HEK293 (cell line): Measurements from ENCODE around the gene DMD.

Source experiments
- CTCF ChIA-PET: fragments of 350-600 bp; formaldehyde crosslinking; extraction: SDS; loops from one replicate; lab custom pipeline; 2021; ENCODE audit warnings: antibody characterized with exemption; lab: Yijun Ruan, JAX
- POLR2A ChIA-PET: fragments of 300-600 bp; formaldehyde crosslinking; extraction: SDS; loops from one replicate; lab custom pipeline; 2020; ENCODE audit warnings: antibody characterized with exemption, inconsistent platforms; lab: Yijun Ruan, JAX
- H3K27ac ChIP-seq: fragments of 200-500 bp; sonication (Bioruptor generic); 2 replicates; pipeline ENCODE4 v1.5.1; 2014; ENCODE audit warnings: low read depth, low read length, control low read depth, inconsistent platforms; ENCODE audit errors: extremely low read depth
- H3K36me3 ChIP-seq, 2 experiments: fragments of 200-500 bp in 1 of 2; sonication (Bioruptor generic) in 1 of 2; 1 replicate in 1 of 2; 2 replicates in 1 of 2; pipeline ENCODE4 v1.5.1; 2014 to 2017; ENCODE audit warnings: inconsistent platforms in 2 of 2, low read length in 2 of 2; ENCODE audit not compliant: control insufficient read depth in 2 of 2, insufficient read depth in 1 of 2
- H3K4me1 ChIP-seq: fragments of 200-500 bp; sonication (Bioruptor generic); 2 replicates; pipeline ENCODE4 v1.5.1; 2014; ENCODE audit warnings: mild to moderate bottlenecking, low read length, inconsistent platforms; ENCODE audit not compliant: control insufficient read depth, insufficient read depth
- H3K4me3 ChIP-seq: 2 replicates; pipeline ENCODE4 v1.5.1; 2011; ENCODE audit warnings: low read depth, mild to moderate bottlenecking, control low read depth, low read length, moderate library complexity
- H3K9me3 ChIP-seq: fragments of 200-500 bp; sonication (Bioruptor generic); 2 replicates; pipeline ENCODE4 v1.5.1; 2014; ENCODE audit warnings: low read depth, low read length, inconsistent platforms; ENCODE audit not compliant: control insufficient read depth, insufficient read depth
- GLI4 ChIP-seq: fragments of 450-650 bp; formaldehyde crosslinking; IDR thresholded peaks from 2 replicates; pipeline ENCODE4 v1.5.1; 2016; ENCODE audit warnings: missing biosample characterization, missing genetic modification characterization
- KLF16 ChIP-seq: fragments of 450-650 bp; formaldehyde crosslinking; IDR thresholded peaks from 2 replicates; pipeline ENCODE4 v1.5.1; 2017; ENCODE audit warnings: missing biosample characterization, missing genetic modification characterization
- KLF9 ChIP-seq: fragments of 450-650 bp; formaldehyde crosslinking; IDR thresholded peaks from 2 replicates; pipeline ENCODE4 v1.5.1; 2016; ENCODE audit warnings: missing biosample characterization, missing genetic modification characterization, low read depth
- MZF1 ChIP-seq: fragments of 450-650 bp; formaldehyde crosslinking; IDR thresholded peaks from 2 replicates; pipeline ENCODE4 v1.5.1; 2017; ENCODE audit warnings: missing biosample characterization, missing genetic modification characterization, borderline replicate concordance
- OVOL3 ChIP-seq: fragments of 450-650 bp; formaldehyde crosslinking; IDR thresholded peaks from 2 replicates; pipeline ENCODE4 v1.5.1; 2016; ENCODE audit warnings: missing biosample characterization, missing genetic modification characterization
- PRDM1 ChIP-seq: fragments of 450-650 bp; formaldehyde crosslinking; IDR thresholded peaks from 2 replicates; pipeline ENCODE4; 2016; ENCODE audit warnings: missing biosample characterization, missing genetic modification characterization
- REPIN1 ChIP-seq: fragments of 450-650 bp; formaldehyde crosslinking; IDR thresholded peaks from 2 replicates; pipeline ENCODE4 v1.5.1; 2017; ENCODE audit warnings: missing biosample characterization, missing genetic modification characterization, low read depth
- SALL2 ChIP-seq: fragments of 450-650 bp; formaldehyde crosslinking; IDR thresholded peaks from 2 replicates; pipeline ENCODE4 v1.5.0; 2017; ENCODE audit warnings: missing biosample characterization, mild to moderate bottlenecking, missing genetic modification characterization, borderline replicate concordance
- TRIM28 ChIP-seq: IDR thresholded peaks from 2 replicates; pipeline ENCODE4 v1.6.1; 2011; ENCODE audit warnings: low read length, control low read depth, borderline replicate concordance
- ZBTB26 ChIP-seq: fragments of 450-650 bp; formaldehyde crosslinking; optimal IDR thresholded peaks from 2 replicates; pipeline ENCODE3; 2016; ENCODE audit warnings: missing biosample characterization, mild to moderate bottlenecking, missing genetic modification characterization
- ZIC2 ChIP-seq: fragments of 450-650 bp; formaldehyde crosslinking; IDR thresholded peaks from 2 replicates; pipeline ENCODE4 v1.5.1; 2016; ENCODE audit warnings: missing biosample characterization, missing genetic modification characterization
- ZNF112 ChIP-seq: fragments of 450-650 bp; formaldehyde crosslinking; IDR thresholded peaks from 2 replicates; pipeline ENCODE4 v1.5.0; 2017; ENCODE audit warnings: missing biosample characterization, missing genetic modification characterization
- ZNF121 ChIP-seq: fragments of 450-650 bp; formaldehyde crosslinking; IDR thresholded peaks from 2 replicates; pipeline ENCODE4 v1.5.1; 2016; ENCODE audit warnings: missing biosample characterization, missing genetic modification characterization
- ZNF16 ChIP-seq: fragments of 450-650 bp; formaldehyde crosslinking; IDR thresholded peaks from 2 replicates; pipeline ENCODE4 v1.5.1; 2016; ENCODE audit warnings: low read depth, missing biosample characterization, missing genetic modification characterization
- ZNF223 ChIP-seq: fragments of 450-650 bp; formaldehyde crosslinking; IDR thresholded peaks from 2 replicates; pipeline ENCODE4 v1.5.1; 2016; ENCODE audit warnings: missing biosample characterization, missing genetic modification characterization
- ZNF23 ChIP-seq: fragments of 450-650 bp; formaldehyde crosslinking; IDR thresholded peaks from 2 replicates; pipeline ENCODE4 v1.5.1; 2016; ENCODE audit warnings: missing biosample characterization, missing genetic modification characterization, borderline replicate concordance
- ZNF26 ChIP-seq: fragments of 450-650 bp; formaldehyde crosslinking; IDR thresholded peaks from 2 replicates; pipeline ENCODE4 v1.5.1; 2016; ENCODE audit warnings: missing biosample characterization, missing genetic modification characterization
- ZNF266 ChIP-seq: fragments of 450-650 bp; formaldehyde crosslinking; IDR thresholded peaks from 2 replicates; pipeline ENCODE4 v1.5.1; 2016; ENCODE audit warnings: missing biosample characterization, missing genetic modification characterization, low read depth
- ZNF280D ChIP-seq: fragments of 450-650 bp; formaldehyde crosslinking; IDR thresholded peaks from 2 replicates; pipeline ENCODE4 v1.5.1; 2016; ENCODE audit warnings: missing biosample characterization, missing genetic modification characterization
- ZNF350 ChIP-seq: fragments of 450-650 bp; formaldehyde crosslinking; IDR thresholded peaks from 2 replicates; pipeline ENCODE4 v1.5.0; 2017; ENCODE audit warnings: missing biosample characterization, mild to moderate bottlenecking, missing genetic modification characterization
- ZNF37A ChIP-seq: fragments of 450-650 bp; IDR thresholded peaks from 2 replicates; pipeline ENCODE4 v1.5.1; 2018; ENCODE audit warnings: missing biosample characterization, missing genetic modification characterization
- ZNF449 ChIP-seq: fragments of 450-650 bp; formaldehyde crosslinking; IDR thresholded peaks from 2 replicates; pipeline ENCODE4 v1.5.1; 2017; ENCODE audit warnings: missing biosample characterization, mild to moderate bottlenecking, missing genetic modification characterization, moderate library complexity
- ZNF514 ChIP-seq: fragments of 450-650 bp; formaldehyde crosslinking; IDR thresholded peaks from 2 replicates; pipeline ENCODE4 v1.5.1; 2016; ENCODE audit warnings: missing biosample characterization, missing genetic modification characterization
- ZNF530 ChIP-seq: fragments of 450-650 bp; formaldehyde crosslinking; IDR thresholded peaks from 2 replicates; pipeline ENCODE4 v1.5.1; 2016; ENCODE audit warnings: low read depth, missing biosample characterization, missing genetic modification characterization
- ZNF544 ChIP-seq: fragments of 450-650 bp; formaldehyde crosslinking; IDR thresholded peaks from 2 replicates; pipeline ENCODE4 v1.5.0; 2017; ENCODE audit warnings: missing biosample characterization, missing genetic modification characterization
- ZNF610 ChIP-seq: fragments of 450-650 bp; formaldehyde crosslinking; IDR thresholded peaks from 2 replicates; pipeline ENCODE4 v1.5.1; 2016; ENCODE audit warnings: missing biosample characterization, missing genetic modification characterization, borderline replicate concordance
- ZNF624 ChIP-seq: fragments of 450-650 bp; formaldehyde crosslinking; IDR thresholded peaks from 2 replicates; pipeline ENCODE4 v1.5.1; 2017; ENCODE audit warnings: missing biosample characterization, missing genetic modification characterization
- ZNF626 ChIP-seq: fragments of 450-650 bp; sonication (Bioruptor Pico); formaldehyde crosslinking; IDR thresholded peaks from 2 replicates; pipeline ENCODE4 v1.5.1; 2018; ENCODE audit warnings: missing biosample characterization, missing genetic modification characterization, inconsistent platforms
- ZNF768 ChIP-seq: fragments of 450-650 bp; formaldehyde crosslinking; IDR thresholded peaks from 2 replicates; pipeline ENCODE4 v1.5.1; 2018; ENCODE audit warnings: missing biosample characterization, mild to moderate bottlenecking, missing genetic modification characterization

Gene DMD

GRCh38 chrX:31165241-31166035, 2045.9 kb downstream of the DMD start:
- Histone ChIP-seq H3K27ac (no peak overlapping the region), H3K9me3 (no peaks in the 10 kb centered on the region), H3K36me3 (peaks cover 3 to 35% of the 10 kb centered on the region in 2 experiments; a peak in 1 of 3 replicates), H3K4me3 (no peak overlapping the region)
- ChIA-PET POLR2A (no interaction called here), CTCF (no interaction called here)
- TF ChIP-seq KLF16 (no peak), ZNF514 (tag by site-specific recombination) (no peak), ZNF768 (tag by site-specific recombination) (no peak), ZNF266 (tag by site-specific recombination) (no peak), ZBTB26 (no peak), MZF1 (tag by site-specific recombination) (no peak), SALL2 (tag by site-specific recombination) (no peak), KLF9 (tag by site-specific recombination) (no peak), PRDM1 (tag by site-specific recombination) (no peak), ZIC2 (tag by site-specific recombination) (no peak), ZNF624 (tag by site-specific recombination) (no peak), ZNF16 (tag by site-specific recombination) (no peak), ZNF626 (tag by site-specific recombination) (no peak), ZNF223 (tag by site-specific recombination) (no peak), ZNF350 (tag by site-specific recombination) (no peak), ZNF530 (tag by site-specific recombination) (no peak), ZNF544 (no peak), ZNF23 (tag by site-specific recombination) (no peak), ZNF37A (no peak), REPIN1 (tag by site-specific recombination) (no peak)
- TF ChIP-seq, all 188 proteins: peak for 0
- H3K4me1 ChIP-seq = no peaks in the 10 kb centered on the region

- H3K36me3 ChIP-seq = peaks cover 3 to 5% of the 10 kb centered on the region in 2 experiments; a peak in 2 of 3 replicates
- POLR2A ChIA-PET = no interaction called here
- TF ChIP-seq OVOL3 (no peak), TRIM28 (no peak), ZNF280D (no peak), ZNF121 (tag by site-specific recombination) (no peak), GLI4 (tag by site-specific recombination) (no peak), ZNF112 (tag by site-specific recombination) (no peak), ZNF449 (tag by site-specific recombination) (no peak), ZNF26 (no peak), ZNF610 (tag by site-specific recombination) (no peak)
- TF ChIP-seq, all 188 proteins: peak for 0
- no peaks in the 10 kb centered on the region for H3K4me1 ChIP-seq
- H3K4me3 ChIP-seq = no peak overlapping the region
- CTCF ChIA-PET = no interaction called here
- no peak overlapping the region for H3K27ac ChIP-seq
- H3K9me3 ChIP-seq = no peaks in the 10 kb centered on the region
Observed at GRCh38 chrX:31154946-31155345, 2056.4 kb downstream of the DMD start.
